ENCODE measurements around the gene ANO1.

DNA sequence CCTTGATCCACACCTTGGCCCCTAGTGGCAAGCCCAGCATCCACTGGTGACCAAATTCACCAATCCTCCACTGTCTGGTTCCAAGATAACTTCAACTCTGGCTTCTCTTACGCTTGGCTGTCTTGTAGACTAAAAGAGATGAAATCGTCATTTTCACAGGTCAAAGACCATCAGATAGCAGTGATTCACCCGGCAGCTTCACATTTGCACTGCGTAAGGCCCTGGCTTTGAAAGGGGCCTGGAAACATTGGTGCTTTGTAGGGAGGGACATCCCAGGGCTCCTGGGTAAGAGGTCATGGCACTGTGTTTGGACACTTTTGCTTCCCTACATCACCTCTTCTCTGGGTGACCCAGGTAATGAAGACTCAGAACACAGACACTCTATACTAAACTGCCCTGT is 94.9 kb downstream of the ANO1 start:
- no peak for TF ChIP-seq POLR2A (IDR thresholded peaks at IDR 0.05)
- TF ChIP-seq POLR2AphosphoS5 (IDR thresholded peaks at IDR 0.05): no peak

Measured in breast epithelium (tissue), 3 donors.